ENCODE results near the gene MYPN.

MYPN gene

DNA sequence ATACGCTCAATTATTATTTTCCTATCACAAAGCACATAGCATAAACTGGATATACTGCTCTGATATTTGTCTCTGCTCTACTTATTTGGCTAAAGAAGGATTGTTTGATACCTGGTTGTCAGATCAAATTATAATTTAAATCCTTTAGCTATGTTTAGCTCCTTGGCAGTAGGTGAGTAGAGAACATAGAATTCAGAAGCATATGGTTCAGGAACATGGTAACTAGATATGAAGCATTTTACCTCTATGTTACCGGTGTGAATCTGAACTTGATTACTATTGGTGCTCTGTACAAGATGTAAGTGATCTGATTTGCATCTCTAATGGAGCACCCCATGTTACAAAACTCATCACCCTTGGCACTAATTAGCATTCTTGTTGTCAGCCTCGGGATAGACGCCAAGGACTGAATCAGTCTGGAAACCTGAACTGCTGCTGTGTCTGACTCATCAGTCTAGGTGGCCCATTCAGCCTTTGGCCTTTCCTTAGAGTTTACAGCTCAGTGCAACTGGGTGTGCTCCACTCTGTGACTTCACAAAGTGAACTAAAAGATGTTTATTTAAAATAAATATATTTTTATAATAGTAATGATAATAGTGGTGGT is 12.3 kb upstream of the MYPN start:
- DNase-seq, result no peak

DNA sequence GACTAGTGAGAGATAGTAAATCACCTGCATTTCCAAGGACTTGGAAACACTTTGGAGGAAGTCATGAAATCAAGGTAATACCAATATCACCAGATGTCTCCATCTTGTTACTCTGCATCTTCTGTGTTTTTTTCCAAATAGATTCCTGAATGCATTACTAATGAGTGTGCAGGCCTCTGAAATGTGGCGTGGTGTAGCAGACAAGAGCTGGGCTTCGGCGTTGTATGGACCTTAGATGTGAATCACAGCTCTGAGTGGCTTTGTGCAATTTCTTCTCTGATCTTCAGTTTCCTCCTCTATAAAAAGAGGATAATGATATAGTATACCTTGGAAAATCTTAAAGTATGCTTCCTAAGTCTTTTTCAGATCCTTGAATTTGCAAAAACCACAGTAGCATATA is 9.6 kb upstream of the MYPN start:
- no peak for DNase-seq

DNA sequence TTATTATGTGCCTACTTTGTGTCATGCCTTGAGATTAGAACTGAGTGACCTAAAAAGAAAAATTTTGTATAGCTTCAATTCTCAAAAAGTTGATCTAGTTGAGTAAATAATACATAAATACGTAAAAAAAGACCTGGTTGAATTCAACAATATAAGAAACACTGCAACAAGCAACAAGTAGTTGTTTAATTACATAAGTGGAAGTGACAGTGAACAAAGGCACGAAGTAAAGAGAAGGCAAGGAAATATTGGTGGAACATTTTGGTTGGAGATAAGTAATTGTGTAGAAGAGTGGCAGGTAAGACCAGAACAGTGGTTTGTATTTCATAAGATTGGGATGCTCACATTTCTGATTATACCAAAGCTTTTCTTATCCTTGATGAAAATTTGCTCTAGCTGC is 8.2 kb upstream of the MYPN start:
- no peak for DNase-seq

DNA sequence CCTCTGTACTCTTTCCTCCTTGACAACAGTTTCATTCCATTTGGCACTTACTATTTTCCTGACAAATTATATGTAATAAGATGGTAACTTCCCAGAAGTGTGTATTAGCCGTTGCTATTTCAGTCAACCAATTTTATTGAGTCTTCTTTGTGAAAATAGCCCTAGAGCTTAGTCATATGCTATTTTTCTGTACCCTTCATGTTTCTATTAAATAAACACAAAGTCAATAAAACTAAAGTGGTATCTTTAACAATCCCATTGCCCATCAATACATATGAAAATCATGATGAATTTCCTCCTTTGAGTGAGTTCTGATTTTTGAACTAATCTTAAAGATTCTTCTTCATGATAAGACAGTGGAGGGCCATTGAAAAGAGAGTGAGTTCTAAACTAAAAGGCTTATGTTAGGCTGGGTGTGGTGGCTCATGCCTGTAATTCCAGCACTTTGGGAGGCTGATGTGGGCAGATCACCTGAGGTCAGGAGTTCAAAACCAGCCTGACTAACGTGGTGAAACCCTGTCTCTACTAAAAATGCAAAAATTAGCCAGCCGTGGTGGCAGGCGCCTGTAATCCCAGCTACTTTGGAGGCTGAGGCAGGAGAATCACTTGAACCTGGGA is 5.9 kb upstream of the MYPN start:
- no peak for DNase-seq

DNA sequence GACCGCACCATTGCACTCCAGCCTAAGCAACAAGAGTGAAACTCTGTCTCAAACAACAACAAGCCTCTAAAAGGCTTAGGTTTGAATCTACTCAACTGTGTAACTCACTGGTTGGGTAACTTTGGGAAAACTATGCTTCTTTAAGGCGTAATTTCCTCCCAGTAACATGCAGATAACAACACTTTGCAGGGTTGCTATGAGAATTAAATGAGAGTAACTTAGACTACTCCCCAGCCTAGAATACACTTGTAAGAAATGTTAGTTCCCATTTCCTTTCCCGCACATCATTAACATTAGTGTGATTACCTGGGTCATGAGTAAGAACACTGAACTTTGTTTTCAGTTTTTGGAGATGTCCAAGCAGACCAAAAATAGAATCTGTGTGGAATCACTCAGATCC is 5.4 kb upstream of the MYPN start:
- DNase-seq, result no peak

DNA sequence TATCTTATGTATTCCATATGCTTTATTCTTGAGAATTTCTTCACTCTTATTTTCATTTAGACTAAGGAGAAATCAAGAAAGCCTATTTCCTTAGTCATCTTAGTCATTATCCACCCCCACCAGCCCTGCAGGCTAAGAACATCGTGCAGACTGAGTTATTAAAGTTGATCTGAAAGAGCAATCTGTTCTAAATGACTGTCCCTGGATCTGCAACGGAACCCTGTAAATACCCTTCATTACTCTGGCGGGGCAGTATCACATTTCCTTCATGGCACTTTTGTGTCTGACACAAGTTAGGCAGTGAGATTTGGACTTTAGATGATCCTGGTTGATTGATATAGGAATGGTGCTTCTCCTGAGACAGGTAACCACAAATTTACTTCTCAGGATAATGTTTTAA is 3.5 kb upstream of the MYPN start:
- DNase-seq, result no peak

DNA sequence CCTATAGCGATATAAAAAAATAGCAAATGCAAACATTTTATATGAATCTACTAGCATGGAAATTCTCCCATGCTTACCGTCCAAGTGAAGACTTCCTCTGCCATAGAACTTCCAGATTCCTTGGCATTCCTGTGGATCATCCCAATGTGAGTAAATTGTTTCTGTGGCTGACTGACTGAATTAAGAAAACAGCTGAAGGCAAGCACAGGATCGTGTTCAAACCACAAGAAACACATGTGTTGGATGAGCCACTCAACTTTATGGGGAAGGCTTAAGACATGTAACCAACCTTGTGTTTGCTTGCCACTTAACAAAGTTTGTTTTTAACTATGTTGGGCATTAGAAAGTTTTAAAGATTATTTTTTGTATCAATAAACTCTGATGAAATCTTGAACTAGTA is 2.6 kb upstream of the MYPN start:
- no peak for DNase-seq

DNA sequence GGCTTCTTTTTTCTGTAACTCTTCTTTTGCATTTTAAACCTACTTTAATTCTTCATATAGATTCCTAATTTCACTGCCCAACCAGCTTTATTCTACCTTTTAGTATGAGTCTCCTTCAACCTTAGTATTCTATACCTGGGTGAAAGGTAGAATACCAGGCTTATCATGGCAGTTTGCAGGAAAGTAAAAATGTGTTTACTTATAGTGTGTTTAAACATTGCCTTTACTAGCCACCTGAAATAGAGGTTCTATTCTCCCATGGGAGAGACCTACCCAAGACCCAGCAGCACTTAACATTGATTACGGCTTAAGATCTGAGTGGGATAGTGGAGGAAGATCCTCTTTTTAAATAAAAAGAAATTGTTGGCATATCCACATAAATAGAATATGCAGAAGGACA is 1.6 kb upstream of the MYPN start:
- no peak for DNase-seq

DNA sequence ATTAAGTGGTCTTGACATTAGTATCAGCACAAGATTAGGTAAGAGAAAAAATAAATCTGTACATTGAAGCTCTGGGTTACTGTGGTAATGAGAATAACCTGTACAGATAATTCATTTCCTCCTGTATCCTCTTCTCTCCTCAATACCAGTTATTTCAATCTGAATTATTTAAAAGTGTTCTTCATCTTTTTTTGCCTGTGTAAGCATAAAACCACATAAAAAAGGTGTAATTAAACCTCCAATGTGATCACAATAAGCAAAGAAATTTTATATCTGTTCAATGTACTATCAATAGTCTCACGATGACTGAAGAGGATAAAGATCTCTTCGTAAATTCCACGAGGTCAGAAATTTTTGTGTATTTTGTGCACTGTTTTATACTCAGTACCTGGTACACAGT is 1.2 kb upstream of the MYPN start:
- DNase-seq, result no peak

DNA sequence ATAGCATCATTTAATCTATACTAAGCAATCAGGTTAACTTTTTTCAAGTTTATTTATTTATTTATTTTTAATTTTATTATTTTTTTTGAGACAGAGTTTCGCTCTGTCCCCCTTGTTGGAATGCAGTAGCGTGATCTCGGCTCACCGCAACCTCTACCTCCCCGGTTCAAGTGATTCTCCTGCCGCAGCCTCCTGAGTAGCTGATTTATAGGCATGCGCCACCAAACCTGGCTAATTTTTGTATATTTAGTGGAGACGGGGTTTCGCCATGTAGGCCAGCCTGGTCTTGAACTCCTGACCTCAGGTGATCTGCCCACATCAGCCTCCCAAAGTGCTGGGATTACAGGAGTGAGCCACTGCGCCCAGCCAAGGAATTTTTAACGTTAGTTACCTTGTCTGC is 635 bp upstream of the MYPN start:
- DNase-seq, result no peak

DNA sequence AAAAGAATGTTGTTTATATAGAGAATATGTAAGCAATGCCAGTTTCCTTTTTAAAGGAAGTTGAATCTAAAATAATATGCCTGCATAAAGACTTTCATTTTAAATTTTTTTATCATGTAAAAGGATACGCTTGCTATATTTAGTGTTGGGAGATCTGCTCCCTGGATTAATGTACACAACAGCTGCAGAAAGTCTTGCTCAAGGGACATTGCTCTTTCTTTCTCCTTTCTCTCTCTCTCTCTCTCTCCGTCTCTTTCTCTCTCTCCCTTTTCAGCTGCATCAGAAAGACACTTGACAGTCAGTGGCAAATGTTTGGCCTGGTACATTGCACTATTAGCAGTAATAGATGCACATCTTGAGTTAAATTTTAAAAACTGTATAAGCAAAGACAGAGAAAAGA is 739 bp downstream of the MYPN start:
- no peak for DNase-seq

DNA sequence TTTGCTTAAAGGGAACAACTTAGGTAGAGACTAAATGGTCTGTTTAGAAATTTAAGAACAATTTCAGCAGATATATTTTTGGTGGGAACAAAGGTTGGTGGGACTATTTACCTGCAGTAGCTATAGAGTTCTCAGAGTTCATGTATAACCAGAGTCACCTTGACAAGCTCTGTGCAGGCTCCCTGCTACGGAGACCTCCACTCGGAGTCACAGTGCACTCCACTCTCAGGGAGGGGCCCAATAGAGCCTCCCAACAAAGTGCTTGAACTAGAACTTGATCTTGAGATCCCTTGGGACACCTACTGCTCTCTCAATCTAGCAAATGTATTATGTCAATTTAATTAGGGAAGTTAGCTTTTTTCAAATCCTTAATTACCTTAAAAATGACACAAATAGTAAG is 2.3 kb downstream of the MYPN start:
- no peak for DNase-seq

DNA sequence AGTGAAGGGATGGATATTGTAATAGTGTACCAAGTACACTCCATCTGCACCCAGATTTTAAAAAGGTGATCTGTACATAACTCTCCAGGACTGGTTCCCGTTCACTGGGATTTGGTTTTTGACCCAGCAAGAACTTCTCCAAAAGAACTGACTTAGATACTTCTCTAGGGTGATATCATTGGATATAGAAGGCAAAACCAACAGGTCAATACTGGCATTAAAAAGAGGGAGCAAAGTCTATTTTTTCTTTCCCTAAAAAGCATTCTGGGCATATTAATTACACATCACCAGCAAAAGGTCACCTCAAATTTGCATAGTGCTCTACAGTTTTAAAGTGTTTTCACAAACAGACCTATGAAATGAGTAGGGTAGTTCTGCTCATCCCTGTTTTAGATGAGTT is 3.5 kb downstream of the MYPN start:
- no peak for DNase-seq

DNA sequence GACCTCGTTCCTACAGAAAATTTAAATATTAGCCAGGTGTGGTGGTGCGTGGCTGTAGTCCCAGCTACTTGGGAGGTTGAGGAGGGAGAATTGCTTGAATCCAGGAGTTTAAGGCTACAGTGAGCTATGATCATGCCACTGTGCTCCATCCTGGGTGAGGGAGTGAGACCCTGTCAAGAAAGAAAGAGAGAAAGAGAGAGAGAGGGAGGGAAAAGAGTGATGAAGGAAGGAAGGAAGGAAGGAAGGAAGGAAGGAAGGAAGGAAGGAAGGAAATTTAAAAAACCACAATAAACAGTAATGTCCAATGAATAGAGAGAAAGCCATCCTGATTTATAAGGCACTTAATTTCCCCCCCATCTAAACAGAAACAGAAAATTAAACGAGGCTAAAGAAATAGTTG is 9.4 kb downstream of the MYPN start:
- no peak for DNase-seq

DNA sequence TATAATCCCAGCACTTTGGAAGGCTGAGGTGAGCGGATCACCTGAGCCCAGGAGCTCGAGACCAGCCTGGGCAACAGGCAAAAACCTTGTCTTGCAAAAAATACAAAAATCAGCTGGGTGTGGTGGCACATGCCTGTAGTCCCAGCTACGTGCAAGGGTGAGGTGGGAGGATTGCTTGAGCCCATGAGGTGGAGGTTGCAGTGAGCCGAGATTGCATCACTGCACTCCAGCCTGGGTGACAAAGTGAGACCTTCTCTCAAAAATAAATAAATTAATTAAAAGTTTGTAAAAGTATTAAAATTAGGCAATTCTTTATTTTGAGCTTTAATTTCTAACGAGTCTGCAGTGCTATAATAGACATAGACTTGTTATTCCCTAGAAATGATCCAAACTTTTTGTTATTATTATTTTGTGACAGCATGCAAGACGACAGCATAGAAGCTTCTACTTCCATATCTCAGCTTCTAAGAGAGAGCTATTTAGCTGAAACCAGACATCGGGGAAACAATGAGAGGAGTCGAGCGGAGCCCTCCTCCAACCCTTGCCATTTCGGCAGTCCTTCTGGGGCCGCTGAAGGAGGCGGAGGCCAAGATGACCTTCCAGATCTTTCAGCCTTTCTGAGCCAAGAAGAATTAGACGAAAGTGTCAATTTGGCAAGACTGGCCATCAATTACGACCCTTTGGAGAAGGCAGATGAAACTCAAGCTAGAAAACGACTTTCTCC is 11.9 kb downstream of the MYPN start:
- DNase-seq, result no peak

DNA sequence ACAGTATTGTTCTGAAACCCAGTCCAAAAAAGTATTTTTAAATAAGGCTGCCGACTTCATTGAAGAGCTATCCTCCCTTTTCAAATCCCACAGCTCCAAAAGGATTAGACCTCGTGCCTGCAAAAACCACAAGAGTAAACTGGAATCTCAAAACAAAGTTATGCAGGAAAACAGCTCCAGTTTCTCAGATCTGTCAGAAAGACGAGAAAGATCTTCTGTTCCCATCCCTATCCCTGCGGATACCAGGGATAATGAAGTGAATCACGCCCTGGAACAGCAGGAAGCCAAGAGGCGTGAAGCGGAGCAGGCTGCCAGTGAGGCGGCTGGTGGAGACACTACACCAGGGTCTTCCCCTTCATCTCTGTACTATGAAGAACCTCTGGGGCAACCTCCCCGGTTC is 12.6 kb downstream of the MYPN start:
- DNase-seq, result no peak

DNA sequence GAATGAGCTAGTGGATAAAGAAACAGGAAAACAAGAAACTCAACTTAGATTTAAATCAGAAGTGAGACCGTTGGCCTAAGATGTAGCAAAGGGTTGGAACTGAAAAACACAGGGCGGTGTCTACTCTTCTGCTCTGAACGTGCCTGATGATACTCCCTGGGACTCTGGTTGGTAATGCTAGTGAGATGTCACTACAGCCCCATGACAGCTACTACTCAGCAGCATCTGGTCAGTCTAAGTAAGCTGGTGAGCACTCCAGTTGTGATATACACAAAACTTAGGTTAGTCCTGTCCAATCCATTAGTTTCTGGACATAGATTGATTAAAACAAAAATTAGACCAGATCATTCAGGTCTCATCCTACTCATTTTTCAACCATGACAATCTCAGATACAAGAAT is 15.4 kb downstream of the MYPN start:
- DNase-seq, result no peak

DNA sequence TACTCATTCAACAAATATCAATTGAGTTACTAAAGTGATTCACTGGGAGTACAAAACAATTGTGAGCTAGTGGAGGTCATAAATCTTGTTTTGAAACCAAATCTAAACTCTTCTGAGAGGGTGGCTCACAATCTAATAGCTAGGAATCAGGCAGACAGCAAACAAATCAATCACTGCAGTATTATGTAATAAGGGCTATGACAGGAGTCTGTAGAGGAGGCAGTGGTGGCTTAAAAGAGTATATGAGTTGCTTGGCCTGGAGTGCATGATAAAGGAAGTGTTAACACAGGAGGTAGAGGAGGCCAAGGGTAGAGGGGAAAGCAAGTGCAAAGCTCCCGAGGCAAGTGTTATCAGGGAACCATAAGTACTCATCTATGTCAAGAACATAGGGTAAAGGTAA is 16.5 kb downstream of the MYPN start:
- no peak for DNase-seq

DNA sequence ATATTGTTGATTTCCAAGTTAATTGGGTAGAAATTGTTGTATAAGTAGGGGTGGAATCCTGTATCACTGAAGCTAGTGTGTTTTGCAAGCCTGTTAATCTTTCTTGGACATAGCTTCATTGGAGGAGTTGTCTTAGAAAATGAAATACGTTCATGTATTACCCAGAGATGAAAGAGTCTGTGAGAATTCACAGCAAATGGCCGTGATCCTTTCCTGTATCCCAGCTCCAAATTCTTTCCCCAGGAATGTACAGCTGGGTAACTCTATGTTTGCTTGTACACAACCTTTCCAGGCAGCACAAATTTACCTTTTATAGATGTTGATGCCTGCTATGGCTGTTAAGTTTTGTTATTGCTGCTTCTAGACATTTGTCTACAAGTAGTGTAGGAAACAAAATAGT is 18.7 kb downstream of the MYPN start:
- no peak for DNase-seq

DNA sequence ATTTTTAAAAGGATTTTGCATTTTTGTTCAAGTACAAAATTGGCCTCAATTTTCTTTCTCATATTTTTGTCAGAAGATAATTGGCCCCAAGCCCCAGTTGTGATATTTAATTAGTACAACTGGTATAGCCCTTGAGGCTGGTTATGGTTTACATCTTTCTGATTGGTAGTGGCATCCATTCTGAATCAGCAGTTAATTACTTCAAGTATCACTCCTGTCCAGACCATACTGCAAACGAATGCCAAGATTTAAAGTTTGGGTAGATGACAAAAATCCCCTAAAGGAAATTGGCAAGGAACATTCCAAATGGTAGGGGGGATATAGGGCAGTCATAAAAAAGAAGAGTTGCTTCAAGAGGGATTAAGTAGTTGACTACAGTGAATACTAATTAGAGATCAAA is 23.1 kb downstream of the MYPN start:
- DNase-seq, result no peak

DNA sequence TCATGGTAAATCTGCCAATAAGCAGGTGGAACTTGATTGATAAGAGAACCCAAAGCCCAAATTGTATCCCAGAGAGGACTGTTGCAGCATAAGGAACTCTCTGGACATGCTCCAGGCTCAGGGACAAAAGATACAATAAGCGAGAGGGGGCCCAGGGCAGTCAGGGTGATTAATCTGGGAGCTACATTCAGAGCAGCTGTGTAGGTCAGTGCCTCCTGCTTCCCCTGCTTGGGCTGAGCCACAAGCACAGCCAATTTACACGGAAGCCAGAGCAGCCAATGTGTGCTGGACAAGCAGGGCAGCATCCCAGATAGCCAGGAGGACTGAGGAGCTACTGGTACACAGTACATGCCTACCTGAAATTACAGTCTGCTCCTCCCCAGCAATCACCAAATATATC is 24.2 kb downstream of the MYPN start:
- DNase-seq, result no peak

DNA sequence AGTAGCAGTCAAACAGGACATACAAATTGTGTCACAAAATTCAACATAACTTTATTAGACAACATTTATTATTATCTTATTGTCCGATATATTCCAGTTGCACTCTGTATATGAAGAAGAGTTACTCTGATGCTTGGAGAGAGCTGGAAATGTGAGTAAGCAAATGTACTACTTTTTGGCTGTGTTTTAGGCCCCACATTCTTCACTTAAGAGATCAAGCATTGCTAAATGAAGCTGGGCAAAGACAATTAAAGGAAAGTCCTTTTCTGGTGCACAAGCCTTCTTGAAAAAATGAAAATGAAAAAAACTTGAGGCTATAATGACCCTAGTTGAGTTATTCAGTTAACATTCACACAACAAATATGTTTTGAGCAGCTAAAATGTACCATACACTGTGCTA is 26.1 kb downstream of the MYPN start:
- DNase-seq, result no peak

DNA sequence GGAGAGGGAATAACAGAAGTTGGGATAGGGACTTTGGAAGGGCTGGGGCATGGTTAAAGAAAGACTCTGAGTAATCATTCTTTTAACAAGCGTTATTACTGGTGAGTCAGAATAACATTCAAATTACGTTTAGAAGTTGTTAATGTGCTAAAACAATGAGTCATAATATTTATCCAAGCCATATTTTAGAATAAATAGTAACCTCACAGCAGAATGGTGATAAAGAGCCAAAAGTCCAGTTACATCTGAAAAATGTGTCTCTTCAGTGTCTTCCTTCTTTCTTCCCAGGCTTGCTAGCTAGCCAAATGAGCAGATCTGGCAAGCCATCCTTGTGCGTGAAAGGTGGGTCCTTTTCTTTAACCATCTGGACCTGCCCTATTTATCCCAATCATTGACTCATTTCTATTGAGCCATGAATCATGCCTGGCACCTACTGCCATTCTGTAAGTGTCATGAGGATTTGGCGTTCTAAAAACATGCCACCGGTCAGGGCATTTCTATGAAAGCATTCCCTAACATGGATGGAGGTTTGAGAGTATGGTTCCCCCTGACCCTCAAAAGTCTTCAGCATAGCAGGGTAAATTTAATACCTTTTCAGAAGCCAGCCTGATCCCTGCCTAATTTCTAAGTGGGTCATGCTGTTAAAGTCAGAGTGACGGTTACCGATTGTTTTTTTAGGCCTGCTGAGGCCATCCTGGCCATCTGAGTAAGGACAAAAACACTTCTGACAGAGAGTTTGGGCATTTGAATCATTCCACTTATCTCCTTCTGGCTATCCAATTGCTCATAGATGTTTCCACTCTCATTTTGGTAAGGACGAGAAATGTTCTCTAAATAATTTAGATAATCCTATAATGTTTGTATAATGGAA is 26.9 kb downstream of the MYPN start:
- peak in 1 of 3 donors; percentile 23 for DNase-seq

DNA sequence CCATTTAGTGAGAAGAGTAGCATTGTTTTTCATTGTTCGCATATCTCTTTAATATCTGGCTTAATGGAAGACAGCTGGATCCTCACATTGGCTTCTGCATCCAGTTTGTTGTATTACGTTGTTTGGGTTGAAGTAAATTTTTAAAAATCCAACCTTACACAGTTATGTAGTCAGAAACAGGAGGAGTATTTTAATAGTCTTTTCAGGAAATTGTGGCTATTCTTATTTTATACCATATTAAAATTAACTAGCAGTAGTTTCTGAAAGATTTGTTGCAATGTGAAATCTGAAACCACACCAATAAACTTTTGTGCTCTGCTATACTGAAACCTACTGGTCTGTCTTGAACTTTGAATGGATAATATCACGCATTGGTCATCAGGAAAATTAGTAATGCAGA is 27.9 kb downstream of the MYPN start:
- DNase-seq, result no peak
